Measurements from ENCODE around the gene MID1. TPM values are rescaled to one million over a fixed set of nuclear protein-coding genes. Genes with fewer than 3 reads are reported as not detected.

The MID1 gene
- total RNA-seq, 4 donors from 2014 or later = 0.91 to 1.9 (median 1.8) TPM

GRCh38 chrX:10582945-10583344 lies 37.4 kb downstream of the MID1 start:
- no peaks in the 10 kb centered on the region for H3K9me3 ChIP-seq
- no peaks in the 10 kb centered on the region for H3K4me1 ChIP-seq
- ATAC-seq (no peak), DNase-seq (no peak)
- H3K27ac ChIP-seq = no peak overlapping the region
- H3K27me3 ChIP-seq = no peaks in the 10 kb centered on the region
- intact Hi-C loops (cut with DNase I; ENCODE audit: low total_unique reads) = no loop called here
- H3K4me3 ChIP-seq = no peak overlapping the region
- in situ Hi-C loops (cut with MboI; ENCODE audit: low sequenced_read_pairs in 4 of 4) = no loop called here
- no peaks in the 10 kb centered on the region for H3K36me3 ChIP-seq
- TF ChIP-seq POLR2A (IDR thresholded peaks at IDR 0.05) (no peak), CTCF (IDR thresholded peaks at IDR 0.05 in 4 of 5, conservative IDR thresholded peaks at IDR 0.05 in 1 of 5) (no peak)

- ATAC-seq = no peak
- in situ Hi-C loops (cut with MboI; ENCODE audit: low sequenced_read_pairs in 4 of 4) = no loop called here
- Histone ChIP-seq H3K4me1 (no peaks in the 10 kb centered on the region), H3K4me3 (no peak overlapping the region), H3K36me3 (no peaks in the 10 kb centered on the region), H3K9me3 (no peaks in the 10 kb centered on the region), H3K27me3 (no peaks in the 10 kb centered on the region), H3K27ac (no peak overlapping the region)
- TF ChIP-seq CTCF (IDR thresholded peaks at IDR 0.05 in 4 of 5, conservative IDR thresholded peaks at IDR 0.05 in 1 of 5) = no peak
- no peak for TF ChIP-seq POLR2A (IDR thresholded peaks at IDR 0.05)
- intact Hi-C loops (cut with DNase I; ENCODE audit: low total_unique reads) = no loop called here
- DNase-seq = no peak
Measured at GRCh38 chrX:10582215-10582733, 38.1 kb downstream of the MID1 start.

- TF ChIP-seq CTCF (IDR thresholded peaks at IDR 0.05 in 4 of 5, conservative IDR thresholded peaks at IDR 0.05 in 1 of 5) = no peak
- no peak for TF ChIP-seq POLR2A (IDR thresholded peaks at IDR 0.05)
- no peaks in the 10 kb centered on the region for H3K9me3 ChIP-seq
- ATAC-seq (no peak), DNase-seq (no peak)
- H3K27ac ChIP-seq = no peak overlapping the region
- no peak overlapping the region for H3K4me3 ChIP-seq
- no peaks in the 10 kb centered on the region for H3K36me3 ChIP-seq
- no peaks in the 10 kb centered on the region for H3K27me3 ChIP-seq
- no peaks in the 10 kb centered on the region for H3K4me1 ChIP-seq
- intact Hi-C loops (cut with DNase I; ENCODE audit: low total_unique reads) (no loop called here), in situ Hi-C loops (cut with MboI; ENCODE audit: low sequenced_read_pairs in 4 of 4) (no loop called here)
Measured at GRCh38 chrX:10579112-10580011, 41.0 kb downstream of the MID1 start.

GRCh38 chrX:10578527-10578926 lies 41.9 kb downstream of the MID1 start:
- in situ Hi-C loops (cut with MboI; ENCODE audit: low sequenced_read_pairs in 4 of 4) = no loop called here

More at GRCh38 chrX:10578527-10578926, 41.9 kb downstream of the MID1 start:
- intact Hi-C loops (cut with DNase I; ENCODE audit: low total_unique reads) = no loop called here
- DNase-seq = no peak
- Histone ChIP-seq H3K4me1 (no peaks in the 10 kb centered on the region), H3K9me3 (no peaks in the 10 kb centered on the region), H3K36me3 (no peaks in the 10 kb centered on the region), H3K4me3 (no peak overlapping the region), H3K27ac (no peak overlapping the region), H3K27me3 (no peaks in the 10 kb centered on the region)
- TF ChIP-seq CTCF (IDR thresholded peaks at IDR 0.05 in 4 of 5, conservative IDR thresholded peaks at IDR 0.05 in 1 of 5) (no peak), POLR2A (IDR thresholded peaks at IDR 0.05) (no peak)
- no peak for ATAC-seq

Measured in gastrocnemius medialis (tissue), 4 donors.